Measurements from ENCODE around the gene CECR2.

The CECR2 gene

DNA sequence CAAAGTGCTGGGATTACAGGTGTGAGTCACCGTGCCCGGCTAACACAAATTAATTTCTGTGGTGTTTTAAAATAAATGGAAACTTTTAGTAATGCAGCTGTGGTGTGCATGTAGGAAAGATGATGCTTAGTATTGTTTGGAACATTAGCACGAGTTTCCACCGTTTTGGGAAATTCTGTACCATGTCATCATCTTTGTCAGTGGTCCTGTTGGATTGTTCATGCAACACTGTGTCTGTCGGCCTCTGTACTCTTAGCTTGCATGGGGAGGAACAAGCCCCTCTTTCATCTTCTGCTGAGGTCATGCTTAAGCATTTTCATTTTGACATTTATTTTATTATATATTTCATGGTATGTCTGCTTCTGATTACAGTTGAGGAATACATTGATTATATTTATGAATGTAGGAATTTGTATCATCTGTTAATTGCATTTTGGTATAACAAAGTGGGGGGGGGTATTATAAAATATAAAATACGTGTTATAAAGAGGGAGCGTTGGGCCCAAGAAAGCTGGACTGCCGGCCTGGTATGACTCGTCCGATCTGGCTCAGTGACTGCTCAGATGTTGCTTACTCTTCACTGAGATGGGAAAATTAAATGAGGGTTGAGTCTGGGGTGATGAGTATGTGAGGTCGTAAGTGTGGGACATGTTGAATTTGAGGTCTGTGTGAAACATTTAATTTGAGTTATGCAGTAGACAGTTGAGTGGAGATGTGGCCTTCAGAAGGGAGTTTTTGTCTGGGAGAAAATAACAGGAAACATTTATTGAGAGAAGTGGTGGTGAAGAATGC is 28.7 kb downstream of the CECR2 start:
- no peak for ATAC-seq

GRCh38 chr22:17400305-17400704 is 31.0 kb downstream of the CECR2 start:
- ATAC-seq: no peak
- TF ChIP-seq BACH2 (CRISPR knock-in tag; IDR thresholded peaks at IDR 0.05; ENCODE audit: borderline replicate concordance) (no peak), CSRNP3 (CRISPR knock-in tag; IDR thresholded peaks at IDR 0.05) (no peak), ZC3H10 (CRISPR knock-in tag; IDR thresholded peaks at IDR 0.05) (no peak), ZNF8 (CRISPR knock-in tag; IDR thresholded peaks at IDR 0.05) (no peak), ESRRG (CRISPR knock-in tag; IDR thresholded peaks at IDR 0.05) (no peak)

More for the DNA sequence above, 28.7 kb downstream of the CECR2 start:
- TF ChIP-seq ARNTL (CRISPR knock-in tag; IDR thresholded peaks at IDR 0.05; ENCODE audit: borderline replicate concordance, low read depth) (no peak), PPARA (CRISPR knock-in tag; IDR thresholded peaks at IDR 0.05; ENCODE audit: borderline replicate concordance) (no peak), TOX (CRISPR knock-in tag; IDR thresholded peaks at IDR 0.05; ENCODE audit: borderline replicate concordance) (no peak), TCF4 (CRISPR knock-in tag; IDR thresholded peaks at IDR 0.05; ENCODE audit: borderline replicate concordance) (no peak), OSR1 (CRISPR knock-in tag; IDR thresholded peaks at IDR 0.05) (no peak), PATZ1 (CRISPR knock-in tag; IDR thresholded peaks at IDR 0.05; ENCODE audit: borderline replicate concordance) (no peak), RARB (CRISPR knock-in tag; IDR thresholded peaks at IDR 0.05) (no peak), CSDC2 (CRISPR knock-in tag; IDR thresholded peaks at IDR 0.05) (no peak), ZNF8 (CRISPR knock-in tag; IDR thresholded peaks at IDR 0.05) (no peak)

DNA sequence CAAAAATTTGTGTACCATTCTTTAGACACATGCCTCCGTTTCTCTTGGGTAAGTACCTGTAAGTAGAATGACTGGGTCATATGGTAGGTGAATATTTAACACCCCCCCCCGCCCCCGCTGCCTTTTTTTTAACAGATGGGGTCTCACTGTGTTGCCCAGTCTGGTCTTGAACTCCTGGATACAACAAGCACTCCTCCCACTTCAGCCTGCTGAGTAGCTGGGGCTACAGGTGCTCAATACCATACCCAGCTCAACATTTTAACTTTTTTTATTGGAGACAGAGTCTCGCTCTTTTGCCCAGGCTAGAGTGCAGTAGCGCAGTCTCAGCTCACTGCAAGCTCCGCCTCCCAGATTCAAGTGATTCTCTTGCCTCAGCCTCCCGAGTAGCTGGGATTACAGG is 32.5 kb downstream of the CECR2 start:
- TF ChIP-seq SNAI2 (CRISPR knock-in tag; IDR thresholded peaks at IDR 0.05): no peak
- TF ChIP-seq, protein P1, sequence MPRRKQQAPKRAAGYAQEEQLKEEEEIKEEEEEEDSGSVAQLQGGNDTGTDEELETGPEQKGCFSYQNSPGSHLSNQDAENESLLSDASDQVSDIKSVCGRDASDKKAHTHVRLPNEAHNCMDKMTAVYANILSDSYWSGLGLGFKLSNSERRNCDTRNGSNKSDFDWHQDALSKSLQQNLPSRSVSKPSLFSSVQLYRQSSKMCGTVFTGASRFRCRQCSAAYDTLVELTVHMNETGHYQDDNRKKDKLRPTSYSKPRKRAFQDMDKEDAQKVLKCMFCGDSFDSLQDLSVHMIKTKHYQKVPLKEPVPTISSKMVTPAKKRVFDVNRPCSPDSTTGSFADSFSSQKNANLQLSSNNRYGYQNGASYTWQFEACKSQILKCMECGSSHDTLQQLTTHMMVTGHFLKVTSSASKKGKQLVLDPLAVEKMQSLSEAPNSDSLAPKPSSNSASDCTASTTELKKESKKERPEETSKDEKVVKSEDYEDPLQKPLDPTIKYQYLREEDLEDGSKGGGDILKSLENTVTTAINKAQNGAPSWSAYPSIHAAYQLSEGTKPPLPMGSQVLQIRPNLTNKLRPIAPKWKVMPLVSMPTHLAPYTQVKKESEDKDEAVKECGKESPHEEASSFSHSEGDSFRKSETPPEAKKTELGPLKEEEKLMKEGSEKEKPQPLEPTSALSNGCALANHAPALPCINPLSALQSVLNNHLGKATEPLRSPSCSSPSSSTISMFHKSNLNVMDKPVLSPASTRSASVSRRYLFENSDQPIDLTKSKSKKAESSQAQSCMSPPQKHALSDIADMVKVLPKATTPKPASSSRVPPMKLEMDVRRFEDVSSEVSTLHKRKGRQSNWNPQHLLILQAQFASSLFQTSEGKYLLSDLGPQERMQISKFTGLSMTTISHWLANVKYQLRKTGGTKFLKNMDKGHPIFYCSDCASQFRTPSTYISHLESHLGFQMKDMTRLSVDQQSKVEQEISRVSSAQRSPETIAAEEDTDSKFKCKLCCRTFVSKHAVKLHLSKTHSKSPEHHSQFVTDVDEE (CRISPR knock-in tag; IDR thresholded peaks at IDR 0.05): no peak
- no peak for TF ChIP-seq ZC3H10 (CRISPR knock-in tag; IDR thresholded peaks at IDR 0.05)
- TF ChIP-seq ESRRG (CRISPR knock-in tag; IDR thresholded peaks at IDR 0.05): no peak
- TF ChIP-seq CSDC2 (CRISPR knock-in tag; IDR thresholded peaks at IDR 0.05): no peak
- TF ChIP-seq BACH2 (CRISPR knock-in tag; IDR thresholded peaks at IDR 0.05; ENCODE audit: borderline replicate concordance): no peak
- TF ChIP-seq ZNF8 (CRISPR knock-in tag; IDR thresholded peaks at IDR 0.05): no peak
- no peak for TF ChIP-seq TOX (CRISPR knock-in tag; IDR thresholded peaks at IDR 0.05; ENCODE audit: borderline replicate concordance)
- no peak for TF ChIP-seq RARB (CRISPR knock-in tag; IDR thresholded peaks at IDR 0.05)
- no peak for TF ChIP-seq CREB5 (CRISPR knock-in tag; IDR thresholded peaks at IDR 0.05; ENCODE audit: low read depth)
- no peak for TF ChIP-seq PPARA (CRISPR knock-in tag; IDR thresholded peaks at IDR 0.05; ENCODE audit: borderline replicate concordance)
- TF ChIP-seq, protein P2, sequence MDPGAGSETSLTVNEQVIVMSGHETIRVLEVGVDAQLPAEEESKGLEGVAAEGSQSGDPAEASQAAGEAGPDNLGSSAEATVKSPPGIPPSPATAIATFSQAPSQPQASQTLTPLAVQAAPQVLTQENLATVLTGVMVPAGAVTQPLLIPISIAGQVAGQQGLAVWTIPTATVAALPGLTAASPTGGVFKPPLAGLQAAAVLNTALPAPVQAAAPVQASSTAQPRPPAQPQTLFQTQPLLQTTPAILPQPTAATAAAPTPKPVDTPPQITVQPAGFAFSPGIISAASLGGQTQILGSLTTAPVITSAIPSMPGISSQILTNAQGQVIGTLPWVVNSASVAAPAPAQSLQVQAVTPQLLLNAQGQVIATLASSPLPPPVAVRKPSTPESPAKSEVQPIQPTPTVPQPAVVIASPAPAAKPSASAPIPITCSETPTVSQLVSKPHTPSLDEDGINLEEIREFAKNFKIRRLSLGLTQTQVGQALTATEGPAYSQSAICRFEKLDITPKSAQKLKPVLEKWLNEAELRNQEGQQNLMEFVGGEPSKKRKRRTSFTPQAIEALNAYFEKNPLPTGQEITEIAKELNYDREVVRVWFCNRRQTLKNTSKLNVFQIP (CRISPR knock-in tag; IDR thresholded peaks at IDR 0.05; ENCODE audit: borderline replicate concordance, low read depth): no peak
- no peak for TF ChIP-seq ZNF565 (CRISPR knock-in tag; conservative IDR thresholded peaks at IDR 0.05; ENCODE audit: low read depth)
- TF ChIP-seq GLIS3 (CRISPR knock-in tag; IDR thresholded peaks at IDR 0.05): no peak
- TF ChIP-seq ISL1 (CRISPR knock-in tag; IDR thresholded peaks at IDR 0.05): no peak
- no peak for ATAC-seq

Measured in SK-N-SH treated with all-trans-retinoic acid at 6 μM for 48 hours (cell line).